Mesendoderm (in vitro differentiated cells): ENCODE data around the gene FTO.

Experiments used
- DNase-seq: peaks from one replicate; pipeline ENCODE4 v3.0.0; 2013
- H2AK5ac ChIP-seq: 2 replicates; pipeline ENCODE4 v1.6.1; 2013; ENCODE audit warnings: low read length, inconsistent platforms
- H2BK120ac ChIP-seq: 2 replicates; pipeline ENCODE4 v1.6.1; 2013; ENCODE audit warnings: low read depth, mild to moderate bottlenecking, low read length, moderate library complexity, mixed read lengths
- H2BK15ac ChIP-seq: replicated peaks from 2 replicates; pipeline ENCODE4 v1.6.1; 2013; ENCODE audit warnings: low read depth, mild to moderate bottlenecking, moderate library complexity
- H2BK5ac ChIP-seq: 2 replicates; pipeline ENCODE4 v1.6.1; 2013; ENCODE audit warnings: low read length, inconsistent platforms
- H3K18ac ChIP-seq: 2 replicates; pipeline ENCODE4 v1.6.1; 2013; ENCODE audit warnings: mild to moderate bottlenecking, low read length, mixed read lengths
- H3K23ac ChIP-seq: one replicate; pipeline ENCODE4 v1.6.1; 2013; ENCODE audit warnings: low read length
- H3K27ac ChIP-seq: 2 replicates; pipeline ENCODE4 v1.5.1; 2013; ENCODE audit warnings: low read depth, mild to moderate bottlenecking, inconsistent platforms, low read length, moderate library complexity
- H3K27me3 ChIP-seq: 2 replicates; pipeline ENCODE4 v1.6.1; 2013; ENCODE audit warnings: low read length, control low read depth, mild to moderate bottlenecking, inconsistent platforms; ENCODE audit not compliant: insufficient read depth, poor library complexity
- H3K36me3 ChIP-seq: 2 replicates; pipeline ENCODE4 v1.6.1; 2013; ENCODE audit warnings: low read length, inconsistent platforms; ENCODE audit not compliant: control insufficient read depth, insufficient read depth
- H3K4ac ChIP-seq: one replicate; pipeline ENCODE4 v1.6.1; 2013; ENCODE audit warnings: low read depth, mild to moderate bottlenecking, low read length, moderate library complexity
- H3K4me1 ChIP-seq: 2 replicates; pipeline ENCODE4 v1.6.1; 2013; ENCODE audit warnings: low read depth, low read length, inconsistent platforms; ENCODE audit not compliant: control insufficient read depth
- H3K4me2 ChIP-seq: 2 replicates; pipeline ENCODE4 v1.6.1; 2013; ENCODE audit warnings: low read length
- H3K4me3 ChIP-seq: 2 replicates; pipeline ENCODE4 v1.5.1; 2013; ENCODE audit warnings: mild to moderate bottlenecking, low read length
- H3K56ac ChIP-seq: one replicate; pipeline ENCODE4 v1.6.1; 2013; ENCODE audit warnings: low read length
- H3K79me1 ChIP-seq: 2 replicates; pipeline ENCODE4 v1.6.1; 2013; ENCODE audit warnings: low read length, inconsistent platforms
- H3K79me2 ChIP-seq: 2 replicates; pipeline ENCODE4 v1.6.1; 2013; ENCODE audit warnings: mild to moderate bottlenecking, low read length; ENCODE audit not compliant: control insufficient read depth, insufficient read depth
- H3K9ac ChIP-seq: 2 replicates; pipeline ENCODE4 v1.6.1; 2013; ENCODE audit warnings: low read length, inconsistent platforms
- H4K5ac ChIP-seq: one replicate; pipeline ENCODE4 v1.6.1; 2013; ENCODE audit warnings: low read length
- H4K8ac ChIP-seq: one replicate; pipeline ENCODE4 v1.6.1; 2013; ENCODE audit warnings: low read depth, mild to moderate bottlenecking, control low read depth, low read length, moderate library complexity
- WGBS: extraction: QIAGEN DNeasy Blood & Tissue Kit; methylation state at CpG from one replicate; pipeline ENCODE4 v1.1.7; 2013; ENCODE audit warnings: low lambda C conversion rate, missing lambda C conversion rate; ENCODE audit not compliant: insufficient coverage; ENCODE audit errors: extremely low coverage; 5-methylcytosine and 5-hydroxymethylcytosine counted together

The FTO gene

GRCh38 chr16:54156349-54156748 is 452.4 kb downstream of the FTO start:
- H3K79me1 ChIP-seq: no peaks in the 10 kb centered on the region
- H2BK5ac ChIP-seq: no peak overlapping the region
- no peak overlapping the region for H3K18ac ChIP-seq
- no peak overlapping the region for H4K5ac ChIP-seq
- no peak for DNase-seq
- H3K4me3 ChIP-seq: no peak overlapping the region
- H3K36me3 ChIP-seq: no peaks in the 10 kb centered on the region
- no peak overlapping the region for H3K23ac ChIP-seq
- H4K8ac ChIP-seq: no peak overlapping the region
- H3K4me1 ChIP-seq: peaks cover 5% of the 10 kb centered on the region
- H3K56ac ChIP-seq: no peak overlapping the region
- H3K27me3 ChIP-seq: no peaks in the 10 kb centered on the region
- no CpG with 5 or more reads among the region's 1 CpG for WGBS
- H2BK120ac ChIP-seq: no peak overlapping the region
- H3K4me2 ChIP-seq: no peak overlapping the region
- H3K27ac ChIP-seq: no peak overlapping the region
- H3K9ac ChIP-seq: no peak overlapping the region
- H2BK15ac ChIP-seq: no peak overlapping the region
- H3K79me2 ChIP-seq: no peaks in the 10 kb centered on the region
- no peak overlapping the region for H3K4ac ChIP-seq
- H2AK5ac ChIP-seq: no peak overlapping the region

- no peaks in the 10 kb centered on the region for H3K27me3 ChIP-seq
- no peak overlapping the region for H3K9ac ChIP-seq
- no peak overlapping the region for H3K18ac ChIP-seq
- H2BK120ac ChIP-seq: no peak overlapping the region
- no CpG with 5 or more reads among the region's 4 CpGs for WGBS
- no peaks in the 10 kb centered on the region for H3K4me1 ChIP-seq
- H2BK15ac ChIP-seq: no peak overlapping the region
- no peaks in the 10 kb centered on the region for H3K79me2 ChIP-seq
- H3K56ac ChIP-seq: no peak overlapping the region
- H3K23ac ChIP-seq: no peak overlapping the region
- no peaks in the 10 kb centered on the region for H3K36me3 ChIP-seq
- no peak overlapping the region for H2AK5ac ChIP-seq
- DNase-seq: no peak
- H4K8ac ChIP-seq: no peak overlapping the region
- no peak overlapping the region for H3K27ac ChIP-seq
- H3K4ac ChIP-seq: no peak overlapping the region
- H3K4me3 ChIP-seq: no peak overlapping the region
- no peak overlapping the region for H4K5ac ChIP-seq
- no peak overlapping the region for H3K4me2 ChIP-seq
- no peaks in the 10 kb centered on the region for H3K79me1 ChIP-seq
- no peak overlapping the region for H2BK5ac ChIP-seq
Observed at GRCh38 chr16:54158986-54159385, 455.0 kb downstream of the FTO start.

GRCh38 chr16:54159490-54160080 is 455.6 kb downstream of the FTO start:
- Histone ChIP-seq H3K4me2 (no peak overlapping the region), H2BK120ac (no peak overlapping the region), H3K79me2 (no peaks in the 10 kb centered on the region), H4K8ac (no peak overlapping the region), H3K18ac (no peak overlapping the region), H3K9ac (no peak overlapping the region), H2AK5ac (no peak overlapping the region), H2BK15ac (no peak overlapping the region), H3K4ac (no peak overlapping the region), H3K56ac (no peak overlapping the region), H3K4me1 (no peaks in the 10 kb centered on the region), H3K23ac (no peak overlapping the region), H4K5ac (no peak overlapping the region), H3K4me3 (no peak overlapping the region), H3K27me3 (no peaks in the 10 kb centered on the region), H3K36me3 (no peaks in the 10 kb centered on the region), H3K27ac (no peak overlapping the region), H3K79me1 (no peaks in the 10 kb centered on the region), H2BK5ac (no peak overlapping the region)
- DNase-seq: no peak
- WGBS: no CpG with 5 or more reads among the region's 6 CpGs

- no peaks in the 10 kb centered on the region for H3K79me2 ChIP-seq
- no peak overlapping the region for H4K8ac ChIP-seq
- H3K79me1 ChIP-seq: no peaks in the 10 kb centered on the region
- no peak overlapping the region for H2BK5ac ChIP-seq
- no peak overlapping the region for H3K56ac ChIP-seq
- no peak overlapping the region for H2BK120ac ChIP-seq
- no peak overlapping the region for H3K9ac ChIP-seq
- H2BK15ac ChIP-seq: no peak overlapping the region
- no CpG with 5 or more reads among the region's 7 CpGs for WGBS
- H3K4me2 ChIP-seq: no peak overlapping the region
- H3K4me1 ChIP-seq: no peaks in the 10 kb centered on the region
- no peaks in the 10 kb centered on the region for H3K27me3 ChIP-seq
- H3K36me3 ChIP-seq: no peaks in the 10 kb centered on the region
- no peak overlapping the region for H3K4me3 ChIP-seq
- H3K4ac ChIP-seq: no peak overlapping the region
- H3K23ac ChIP-seq: no peak overlapping the region
- H4K5ac ChIP-seq: no peak overlapping the region
- DNase-seq: no peak
- no peak overlapping the region for H3K27ac ChIP-seq
- H3K18ac ChIP-seq: no peak overlapping the region
- no peak overlapping the region for H2AK5ac ChIP-seq
Observed at GRCh38 chr16:54160252-54160860, 456.4 kb downstream of the FTO start.

GRCh38 chr16:54160939-54161897 is 457.3 kb downstream of the FTO start:
- H2AK5ac ChIP-seq: no peak overlapping the region
- no peak overlapping the region for H3K23ac ChIP-seq
- no peaks in the 10 kb centered on the region for H3K79me2 ChIP-seq
- H3K18ac ChIP-seq: no peak overlapping the region
- no peak overlapping the region for H3K27ac ChIP-seq
- H3K56ac ChIP-seq: no peak overlapping the region
- H2BK15ac ChIP-seq: no peak overlapping the region
- H2BK5ac ChIP-seq: no peak overlapping the region
- no peak overlapping the region for H4K5ac ChIP-seq
- H3K36me3 ChIP-seq: no peaks in the 10 kb centered on the region
- no peak overlapping the region for H3K4me2 ChIP-seq
- H3K27me3 ChIP-seq: no peaks in the 10 kb centered on the region
- no peak overlapping the region for H2BK120ac ChIP-seq
- H3K4me1 ChIP-seq: no peaks in the 10 kb centered on the region
- no peak overlapping the region for H3K4ac ChIP-seq
- DNase-seq: no peak
- H3K9ac ChIP-seq: no peak overlapping the region
- no peak overlapping the region for H3K4me3 ChIP-seq
- H4K8ac ChIP-seq: no peak overlapping the region
- no peaks in the 10 kb centered on the region for H3K79me1 ChIP-seq
- WGBS: no CpG with 5 or more reads among the region's 19 CpGs
